HFF-Myc (cell line): ENCODE measurements around the gene NRG4.
"Not testable (repeated sequence)": the region's sequence is repeated elsewhere in the genome, so short reads cannot be mapped to it uniquely, and the experiment has no call there.

ENCODE experiments used
- DNase-seq: peaks from one replicate; pipeline ENCODE4 v3.0.0-alpha.2; 2011; ENCODE audit warnings: low read depth; ENCODE audit errors: extremely low read depth
- H3K4me3 ChIP-seq: replicated peaks from 2 replicates; pipeline ENCODE4 v1.5.1; 2011; ENCODE audit warnings: low read depth, mild to moderate bottlenecking, control low read depth, low read length
- TF ChIP-seq, protein P1 (sequence below): IDR thresholded peaks from 2 replicates; pipeline ENCODE4 v1.5.1; 2012; ENCODE audit warnings: mild to moderate bottlenecking, low read depth, low read length, control low read depth; ENCODE audit errors: missing control alignments

Gene NRG4

DNA sequence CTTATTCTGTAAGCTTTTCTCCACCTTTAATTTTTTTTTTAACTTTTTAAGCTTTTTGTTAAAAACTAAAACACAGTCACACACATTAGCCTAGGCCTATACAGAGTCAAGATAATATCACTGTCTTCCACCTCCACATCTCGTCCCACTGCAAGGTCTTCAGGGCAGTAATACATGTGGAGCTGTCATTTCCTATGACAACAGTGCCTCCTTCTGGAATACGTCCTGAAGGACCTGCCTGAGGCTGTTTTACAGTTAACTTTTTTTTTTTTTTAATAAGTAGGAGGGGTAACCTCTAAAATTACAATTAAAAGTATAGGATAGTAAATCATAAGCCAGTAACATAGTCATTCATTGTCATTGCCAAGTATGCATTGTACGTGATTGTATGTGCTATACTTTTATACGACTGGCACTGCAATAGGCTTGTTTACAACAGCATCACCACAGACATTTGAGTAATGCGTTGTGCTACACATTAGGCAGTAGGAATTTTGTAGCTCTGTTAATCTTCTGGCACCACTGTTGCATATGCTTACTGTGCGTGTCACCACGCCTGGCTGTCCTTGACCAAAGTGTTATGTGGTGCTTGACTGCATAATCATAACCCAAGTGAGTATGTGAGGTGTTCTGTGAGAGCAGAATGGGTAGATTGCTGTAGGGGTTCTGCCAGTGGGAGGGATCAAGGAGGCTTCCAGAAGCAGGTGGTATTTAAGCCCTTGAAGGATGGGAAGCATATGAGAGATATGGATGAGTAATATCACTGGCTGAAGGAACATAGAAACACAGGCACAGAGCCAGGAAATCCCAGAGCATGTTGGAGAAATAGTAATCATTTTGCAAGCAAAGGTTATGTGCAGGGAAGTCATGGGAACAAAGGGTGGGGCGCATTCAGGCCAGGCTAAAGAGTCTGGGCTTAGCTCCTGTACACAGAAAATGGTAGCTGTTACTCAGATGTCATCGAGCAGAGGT, 90.2 kb downstream of the NRG4 start:
- H3K4me3 ChIP-seq = no peak overlapping the region
- TF ChIP-seq, protein P1, sequence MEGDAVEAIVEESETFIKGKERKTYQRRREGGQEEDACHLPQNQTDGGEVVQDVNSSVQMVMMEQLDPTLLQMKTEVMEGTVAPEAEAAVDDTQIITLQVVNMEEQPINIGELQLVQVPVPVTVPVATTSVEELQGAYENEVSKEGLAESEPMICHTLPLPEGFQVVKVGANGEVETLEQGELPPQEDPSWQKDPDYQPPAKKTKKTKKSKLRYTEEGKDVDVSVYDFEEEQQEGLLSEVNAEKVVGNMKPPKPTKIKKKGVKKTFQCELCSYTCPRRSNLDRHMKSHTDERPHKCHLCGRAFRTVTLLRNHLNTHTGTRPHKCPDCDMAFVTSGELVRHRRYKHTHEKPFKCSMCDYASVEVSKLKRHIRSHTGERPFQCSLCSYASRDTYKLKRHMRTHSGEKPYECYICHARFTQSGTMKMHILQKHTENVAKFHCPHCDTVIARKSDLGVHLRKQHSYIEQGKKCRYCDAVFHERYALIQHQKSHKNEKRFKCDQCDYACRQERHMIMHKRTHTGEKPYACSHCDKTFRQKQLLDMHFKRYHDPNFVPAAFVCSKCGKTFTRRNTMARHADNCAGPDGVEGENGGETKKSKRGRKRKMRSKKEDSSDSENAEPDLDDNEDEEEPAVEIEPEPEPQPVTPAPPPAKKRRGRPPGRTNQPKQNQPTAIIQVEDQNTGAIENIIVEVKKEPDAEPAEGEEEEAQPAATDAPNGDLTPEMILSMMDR = peak; percentile 37
- DNase-seq = peak; percentile 54

DNA sequence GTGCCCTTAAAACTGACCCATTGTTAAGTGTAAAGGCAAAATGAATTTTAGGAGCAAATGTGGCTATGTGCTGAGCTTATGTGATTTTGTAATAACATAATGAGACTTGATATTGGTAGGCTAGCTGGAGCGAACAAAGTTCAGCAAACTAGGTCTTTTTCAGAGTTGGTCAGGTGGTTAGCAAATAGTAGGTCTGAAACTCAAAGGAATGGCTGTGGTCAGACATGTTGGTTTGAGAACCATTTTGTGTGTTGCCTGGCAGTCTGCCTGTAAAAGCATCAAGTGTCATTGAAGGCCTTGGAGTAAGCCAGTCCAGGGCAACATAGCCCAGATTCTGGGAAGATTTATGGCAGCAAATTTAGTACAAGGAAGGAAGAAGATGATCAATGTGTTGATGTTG, 92.1 kb downstream of the NRG4 start:
- TF ChIP-seq, protein P1 = no peak
- H3K4me3 ChIP-seq = no peak overlapping the region
- no peak for DNase-seq

DNA sequence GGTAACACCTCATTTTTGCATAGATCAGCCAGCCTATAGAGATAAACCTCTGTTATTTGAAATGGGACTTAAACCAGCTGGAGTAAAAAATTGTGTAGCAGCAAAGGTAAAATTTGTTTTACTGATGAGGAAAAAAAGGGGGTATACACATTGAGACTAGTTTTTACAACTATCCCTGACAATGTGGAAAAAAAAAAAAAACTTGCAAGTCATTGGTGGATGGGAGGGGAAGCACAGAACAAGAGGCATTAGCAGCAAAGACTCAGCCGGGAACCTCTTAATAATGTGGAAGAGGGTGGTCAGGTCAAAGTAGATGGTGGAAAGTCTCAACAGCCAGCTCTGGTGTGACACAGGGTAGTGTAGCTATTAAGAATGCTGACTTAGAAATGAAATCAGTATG, 94.1 kb downstream of the NRG4 start:
- DNase-seq = no peak

DNA sequence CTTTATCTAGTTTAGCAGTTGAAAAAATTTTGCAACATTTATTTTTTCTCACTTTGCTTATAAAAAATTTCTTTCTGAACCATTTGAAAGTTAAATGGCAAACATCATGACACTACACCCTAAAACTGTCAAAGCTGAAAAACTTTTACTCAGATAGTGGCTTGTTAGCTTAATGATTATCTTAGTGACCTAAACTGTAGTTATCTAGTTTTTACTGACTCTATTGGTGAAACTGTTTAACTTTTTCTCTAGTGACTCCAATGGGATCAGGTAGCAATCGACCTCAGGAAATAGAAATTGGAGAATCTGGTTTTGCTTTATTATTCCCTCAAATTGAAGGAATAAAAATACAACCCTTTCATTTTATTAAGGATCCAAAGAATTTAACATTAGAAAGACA, 95.2 kb downstream of the NRG4 start:
- DNase-seq = no peak
- H3K4me3 ChIP-seq = no peak overlapping the region
- TF ChIP-seq, protein P1 = no peak

More for the DNA sequence above, 94.1 kb downstream of the NRG4 start:
- H3K4me3 ChIP-seq = no peak overlapping the region
- TF ChIP-seq, protein P1 = no peak

DNA sequence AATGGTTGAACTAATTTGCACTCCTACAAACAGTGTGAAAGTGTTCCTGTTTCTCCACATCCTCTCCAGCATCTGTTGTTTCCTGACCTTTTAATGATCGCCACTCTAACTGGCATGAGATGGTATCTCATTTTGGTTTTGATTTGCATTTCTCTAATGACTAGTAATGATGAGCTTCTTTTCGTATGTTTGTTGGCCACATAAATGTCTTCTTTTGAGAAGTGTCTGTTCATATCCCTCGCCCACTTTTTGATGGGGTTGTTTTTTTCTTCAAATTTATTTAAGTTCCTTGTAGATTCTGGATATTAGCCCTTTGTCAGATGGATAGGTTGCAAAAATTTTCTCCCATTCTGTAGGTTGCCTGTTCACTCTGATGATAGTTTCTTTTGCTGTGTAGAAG, 101.9 kb downstream of the NRG4 start:
- not testable (repeated sequence) for H3K4me3 ChIP-seq, DNase-seq

DNA sequence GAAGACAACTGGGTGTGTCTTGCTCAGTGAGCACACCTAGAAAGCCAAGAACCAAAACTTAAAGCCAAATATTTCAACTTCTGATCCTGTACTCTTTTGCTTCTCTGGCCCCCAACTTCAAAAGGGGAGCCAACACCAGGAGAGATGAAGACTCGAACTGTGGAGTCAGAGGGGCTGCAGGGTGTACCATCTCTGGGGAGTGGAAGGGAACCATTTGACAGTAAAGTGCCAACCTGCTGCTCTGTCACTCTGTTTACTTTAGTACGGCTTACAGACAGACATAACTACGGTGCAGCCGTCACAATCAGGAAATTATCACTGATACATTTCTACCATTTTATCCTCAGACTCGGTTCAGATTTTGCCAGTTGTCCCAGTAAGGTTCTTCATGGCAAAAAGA, 107.0 kb downstream of the NRG4 start:
- TF ChIP-seq, protein P1 = no peak
- H3K4me3 ChIP-seq = peak overlapping the region; percentile 96
- DNase-seq = no peak

DNA sequence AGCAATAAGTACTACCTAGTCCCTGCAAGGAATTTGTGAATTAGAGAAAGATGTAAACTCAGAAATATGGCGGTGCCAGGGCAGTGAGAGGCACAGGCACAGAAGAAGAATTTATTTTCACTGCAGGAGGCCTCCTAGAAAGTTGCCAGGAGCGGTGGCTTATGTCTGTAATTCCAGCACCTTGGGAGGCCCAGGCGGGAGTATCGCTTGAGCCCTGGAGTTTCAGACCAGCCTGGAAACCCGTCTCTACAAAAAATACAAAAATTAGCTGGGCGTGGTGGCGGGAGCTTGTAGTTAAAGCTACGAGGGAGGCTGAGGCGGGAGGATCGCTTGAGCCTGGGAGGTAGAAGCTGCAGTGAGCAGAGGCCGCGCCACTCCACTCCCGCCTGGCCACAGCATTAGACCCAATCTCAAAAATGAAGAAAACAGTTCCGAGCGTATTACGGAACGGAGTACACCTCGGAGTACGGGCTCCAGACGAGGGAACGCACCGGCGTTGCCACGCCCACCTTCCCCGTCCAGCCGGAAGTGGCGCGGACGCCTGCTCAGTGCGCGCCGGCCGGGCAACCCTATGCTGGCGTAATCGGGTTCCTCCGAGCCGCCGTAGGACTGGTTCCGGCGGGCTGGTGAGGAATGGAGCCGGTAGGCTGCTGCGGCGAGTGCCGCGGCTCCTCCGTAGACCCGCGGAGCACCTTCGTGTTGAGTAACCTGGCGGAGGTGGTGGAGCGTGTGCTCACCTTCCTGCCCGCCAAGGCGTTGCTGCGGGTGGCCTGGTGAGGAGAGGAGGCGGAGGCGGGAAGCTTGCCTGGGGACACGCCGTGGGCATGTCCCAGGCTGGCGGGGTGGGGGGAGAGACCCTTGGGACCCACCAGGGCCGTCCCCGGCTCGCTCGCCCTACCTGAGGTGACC, 108.6 kb downstream of the NRG4 start, which contains the start of gene FBXO22:
Gene FBXO22 (plus strand): TSS at position 548 of the 909 bp plus-strand sequence. CDS start 86 bp downstream, at position 634.
- H3K4me3 ChIP-seq = peak within 1 kb of the TSS; percentile 96
- TF ChIP-seq, protein P1 = no peak
- DNase-seq = peak; percentile 71
